ENCODE data around the gene UNKL. TPM values are rescaled to one million over a fixed set of nuclear protein-coding genes. Genes with fewer than 3 reads are reported as not detected.

Gene UNKL
- total and polyA plus RNA-seq, 7 donors: 17.3 to 58.7 (median 32.6) TPM

DNA sequence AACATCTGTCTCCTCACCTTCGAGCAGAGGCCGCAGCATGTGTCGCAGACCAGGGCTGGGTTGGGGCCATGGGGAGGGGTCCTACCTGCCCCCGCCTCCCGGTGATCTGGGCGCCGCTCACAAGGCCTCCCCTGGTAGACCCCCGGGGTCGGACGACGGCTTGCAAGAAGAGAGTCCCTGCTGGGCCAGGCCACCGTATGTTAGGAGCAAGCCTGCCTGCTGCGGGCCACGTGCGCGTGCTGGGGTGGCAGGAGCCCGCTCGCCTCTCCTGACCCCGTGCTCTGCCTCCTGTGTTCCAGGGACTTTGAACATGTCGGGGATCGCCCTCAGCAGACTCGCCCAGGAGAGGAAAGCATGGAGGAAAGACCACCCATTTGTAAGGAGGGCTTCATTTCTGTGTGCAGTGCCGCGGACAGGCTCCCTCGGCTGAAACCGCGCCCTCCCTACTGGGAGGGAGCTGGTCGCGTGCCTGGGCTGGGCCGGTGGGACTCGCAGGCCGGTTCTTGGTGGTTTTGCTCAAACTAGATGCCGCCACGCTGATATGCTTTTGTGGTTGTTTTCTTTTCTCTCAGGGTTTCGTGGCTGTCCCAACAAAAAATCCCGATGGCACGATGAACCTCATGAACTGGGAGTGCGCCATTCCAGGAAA is 100.7 kb downstream of the UNKL start:
- WGBS, 3 donors: 86 to 89% (median 87%) methylated on average over 36 to 38 of the region's 38 CpGs
- Histone ChIP-seq H3K36me3 (ENCODE audit: insufficient read depth in 1 of 2, low read depth in 1 of 2) (peaks cover 9 to 51% of the 10 kb centered on the region in 2 donors), H3K9me3 (no peaks in the 10 kb centered on the region), H3K4me1 (peaks cover 37% of the 10 kb centered on the region), H3K27me3 (ENCODE audit: insufficient read depth in 3 of 3, low read length in 2 of 3) (no peaks in the 10 kb centered on the region), H3K4me3 (no peak overlapping the region), H3K27ac (no peak overlapping the region)
- ATAC-seq: no peak
- DNase-seq: no peak
- TF ChIP-seq, protein P1, sequence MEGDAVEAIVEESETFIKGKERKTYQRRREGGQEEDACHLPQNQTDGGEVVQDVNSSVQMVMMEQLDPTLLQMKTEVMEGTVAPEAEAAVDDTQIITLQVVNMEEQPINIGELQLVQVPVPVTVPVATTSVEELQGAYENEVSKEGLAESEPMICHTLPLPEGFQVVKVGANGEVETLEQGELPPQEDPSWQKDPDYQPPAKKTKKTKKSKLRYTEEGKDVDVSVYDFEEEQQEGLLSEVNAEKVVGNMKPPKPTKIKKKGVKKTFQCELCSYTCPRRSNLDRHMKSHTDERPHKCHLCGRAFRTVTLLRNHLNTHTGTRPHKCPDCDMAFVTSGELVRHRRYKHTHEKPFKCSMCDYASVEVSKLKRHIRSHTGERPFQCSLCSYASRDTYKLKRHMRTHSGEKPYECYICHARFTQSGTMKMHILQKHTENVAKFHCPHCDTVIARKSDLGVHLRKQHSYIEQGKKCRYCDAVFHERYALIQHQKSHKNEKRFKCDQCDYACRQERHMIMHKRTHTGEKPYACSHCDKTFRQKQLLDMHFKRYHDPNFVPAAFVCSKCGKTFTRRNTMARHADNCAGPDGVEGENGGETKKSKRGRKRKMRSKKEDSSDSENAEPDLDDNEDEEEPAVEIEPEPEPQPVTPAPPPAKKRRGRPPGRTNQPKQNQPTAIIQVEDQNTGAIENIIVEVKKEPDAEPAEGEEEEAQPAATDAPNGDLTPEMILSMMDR (IDR thresholded peaks at IDR 0.05): no peak
- intact Hi-C loops (cut with DNase I): no loop called here

Other genes with a start within 250 kb of the UNKL start
- not detected for gene TPSG1, start 189.4 kb downstream of the UNKL start, total RNA-seq
- under 1 TPM in 1 of 3 donors, not detected in 2; 0.08 TPM for gene TPSG1, start 189.4 kb downstream of the UNKL start, polyA plus RNA-seq
- 10 to 100 TPM in 1 of 4 donors, 1 to 10 TPM in 3; 3.2 to 14.2 (median 4.6) TPM for gene TPSB2, start 184.5 kb downstream of the UNKL start, total RNA-seq
- gene TPSB2, start 184.5 kb downstream of the UNKL start, polyA plus RNA-seq: 1 to 10 TPM; 1.9 to 6.1 (median 2.7) TPM
- 1 to 10 TPM; 1.3 to 8.9 (median 6.0) TPM for gene TPSAB1, start 174.0 kb downstream of the UNKL start, total RNA-seq
- gene TPSAB1, start 174.0 kb downstream of the UNKL start, polyA plus RNA-seq: 1 to 10 TPM; 1.6 to 5.0 (median 2.6) TPM
- under 1 TPM in 1 of 4 donors, not detected in 3; 0.90 TPM for gene TPSD1, start 158.6 kb downstream of the UNKL start, total RNA-seq
- gene TPSD1, start 158.6 kb downstream of the UNKL start, polyA plus RNA-seq: under 1 TPM; 0.09 to 0.27 (median 0.10) TPM
- 10 to 100 TPM; 46.2 to 71.7 (median 56.0) TPM for gene UBE2I, start 105.1 kb downstream of the UNKL start, total RNA-seq
- gene UBE2I, start 105.1 kb downstream of the UNKL start, polyA plus RNA-seq: 100 to 1,000 TPM in 1 of 3 donors, 10 to 100 TPM in 2; 49.8 to 101 (median 55.6) TPM
- gene BAIAP3, start 81.1 kb downstream of the UNKL start, total RNA-seq: 1 to 10 TPM in 3 of 4 donors, under 1 TPM in 1; 0.38 to 3.5 (median 1.9) TPM
- gene BAIAP3, start 81.1 kb downstream of the UNKL start, polyA plus RNA-seq: 1 to 10 TPM in 1 of 3 donors, under 1 TPM in 2; 0.62 to 1.1 (median 0.79) TPM
- gene TSR3, start 62.8 kb downstream of the UNKL start, total RNA-seq: 10 to 100 TPM; 40.0 to 55.3 (median 43.2) TPM
- 100 to 1,000 TPM in 2 of 3 donors, 10 to 100 TPM in 1; 55.1 to 109 (median 107) TPM for gene TSR3, start 62.8 kb downstream of the UNKL start, polyA plus RNA-seq
- 10 to 100 TPM; 27.9 to 36.6 (median 32.5) TPM for gene GNPTG, start 62.8 kb downstream of the UNKL start, total RNA-seq
- gene GNPTG, start 62.8 kb downstream of the UNKL start, polyA plus RNA-seq: 10 to 100 TPM; 29.5 to 31.2 (median 30.7) TPM
- 10 to 100 TPM; 11.7 to 22.8 (median 19.4) TPM for gene UQCC4, start 6.0 kb upstream of the UNKL start, total RNA-seq
- 10 to 100 TPM; 27.1 to 66.5 (median 63.7) TPM for gene UQCC4, start 6.0 kb upstream of the UNKL start, polyA plus RNA-seq
- gene PERCC1, start 16.4 kb upstream of the UNKL start, total RNA-seq: not detected
- gene PERCC1, start 16.4 kb upstream of the UNKL start, polyA plus RNA-seq: under 1 TPM in 1 of 3 donors, not detected in 2; 0.08 TPM
- gene CCDC154, start 29.9 kb upstream of the UNKL start, total RNA-seq: 1 to 10 TPM in 1 of 4 donors, under 1 TPM in 3; 0.27 to 1.5 (median 0.55) TPM
- under 1 TPM in 2 of 3 donors, not detected in 1; 0.21 to 0.38 TPM for gene CCDC154, start 29.9 kb upstream of the UNKL start, polyA plus RNA-seq
- 10 to 100 TPM; 41.2 to 65.4 (median 46.2) TPM for gene CLCN7, start 60.3 kb upstream of the UNKL start, total RNA-seq
- gene CLCN7, start 60.3 kb upstream of the UNKL start, polyA plus RNA-seq: 10 to 100 TPM; 27.0 to 33.6 (median 29.7) TPM
- gene PTX4, start 74.2 kb upstream of the UNKL start, total RNA-seq: under 1 TPM in 1 of 4 donors, not detected in 3; 0.26 TPM
- gene PTX4, start 74.2 kb upstream of the UNKL start, polyA plus RNA-seq: under 1 TPM in 2 of 3 donors, not detected in 1; 0.04 to 0.23 TPM
- gene TELO2, start 78.7 kb upstream of the UNKL start, total RNA-seq: 10 to 100 TPM; 15.8 to 23.8 (median 19.6) TPM
- gene TELO2, start 78.7 kb upstream of the UNKL start, polyA plus RNA-seq: 10 to 100 TPM; 11.6 to 18.3 (median 14.0) TPM
- 10 to 100 TPM in 2 of 4 donors, 1 to 10 TPM in 2; 7.5 to 21.7 (median 10.2) TPM for gene TMEM204, start 119.0 kb upstream of the UNKL start, total RNA-seq
- 10 to 100 TPM; 11.8 to 22.3 (median 12.0) TPM for gene TMEM204, start 119.0 kb upstream of the UNKL start, polyA plus RNA-seq
- 1 to 10 TPM; 3.0 to 5.0 (median 4.2) TPM for gene IFT140, start 197.4 kb upstream of the UNKL start, total RNA-seq
- 1 to 10 TPM; 2.6 to 3.9 (median 3.0) TPM for gene IFT140, start 197.4 kb upstream of the UNKL start, polyA plus RNA-seq
- 10 to 100 TPM in 2 of 4 donors, 1 to 10 TPM in 2; 7.6 to 13.1 (median 10.5) TPM for gene CRAMP1, start 197.7 kb upstream of the UNKL start, total RNA-seq
- gene CRAMP1, start 197.7 kb upstream of the UNKL start, polyA plus RNA-seq: 1 to 10 TPM; 3.3 to 8.6 (median 3.8) TPM

Measured in psoas muscle (tissue), 8 donors.